Neural progenitor cell (in vitro differentiated cells): Measurements from ENCODE around the gene RHBDF1.

Experiments
- CTCF ChIP-seq: fragments of 200-600 bp; sonication (generic); IDR thresholded peaks from 2 replicates; pipeline ENCODE4 v1.5.1; 2017; ENCODE audit warnings: antibody characterized with exemption, mild to moderate bottlenecking
- EZH2 ChIP-seq: fragments of 200-600 bp; sonication (generic); IDR thresholded peaks from 2 replicates; pipeline ENCODE4 v1.6.1; 2017; ENCODE audit warnings: antibody characterized with exemption, mild to moderate bottlenecking, moderate library complexity

DNA sequence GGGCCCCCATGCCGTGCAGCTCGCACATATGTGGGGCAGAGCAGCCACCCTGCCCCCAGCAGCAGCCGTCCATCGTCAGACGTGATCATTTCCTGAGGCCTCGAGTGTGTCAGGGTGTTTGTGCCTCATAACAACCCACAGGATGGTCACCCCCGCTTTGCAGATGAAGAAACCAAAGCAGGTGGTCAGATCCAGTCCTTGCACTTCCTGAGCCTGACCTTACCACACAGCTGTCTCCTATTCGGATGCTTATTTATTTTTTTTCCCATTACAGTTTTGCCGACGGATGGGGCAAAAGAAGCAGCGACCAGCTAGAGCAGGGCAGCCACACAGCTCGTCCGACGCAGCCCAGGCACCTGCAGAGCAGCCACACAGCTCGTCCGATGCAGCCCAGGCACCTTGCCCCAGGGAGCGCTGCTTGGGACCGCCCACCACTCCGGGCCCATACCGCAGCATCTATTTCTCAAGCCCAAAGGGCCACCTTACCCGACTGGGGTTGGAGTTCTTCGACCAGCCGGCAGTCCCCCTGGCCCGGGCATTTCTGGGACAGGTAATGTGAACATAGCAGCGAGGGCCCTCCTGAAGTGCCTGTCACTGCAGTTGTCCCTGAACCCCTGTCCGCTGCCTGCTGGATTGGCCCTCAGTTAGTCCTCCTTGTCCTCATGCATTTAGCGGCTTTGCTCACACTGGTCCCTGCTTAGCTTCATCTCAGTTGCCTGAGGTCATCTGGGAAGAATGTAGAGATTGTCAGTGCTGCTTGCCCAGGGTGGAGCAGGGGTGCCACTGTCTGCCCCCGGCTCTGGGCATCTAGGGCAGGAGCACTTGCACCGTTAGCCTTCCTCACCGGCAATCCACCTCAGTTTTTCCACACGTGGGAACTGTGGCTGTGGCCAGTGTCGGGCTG lies 7.0 kb upstream of the RHBDF1 start:
- TF ChIP-seq CTCF (no peak), EZH2 (no peak)
